Right atrium auricular region (tissue), 2 donors: ENCODE data around the gene CAPN10. TPM values are rescaled to one million over a fixed set of nuclear protein-coding genes. Genes with fewer than 3 reads are reported as not detected.
"Not testable (repeated sequence)": the region's sequence is repeated elsewhere in the genome, so short reads cannot be mapped to it uniquely, and the experiment has no call there.

ENCODE experiments used
- DNase-seq: peaks from one replicate; pipeline ENCODE4 v3.0.0-alpha.2; 2019; ENCODE audit warnings: low spot score
- H3K27ac ChIP-seq, 2 donors: fragments of 200-600 bp; sonication (generic); 1 replicate in 1 of 2; 2 replicates in 1 of 2; pipeline ENCODE4 v1.5.1; 2016 to 2019
- H3K27me3 ChIP-seq, 2 donors: fragments of 200-600 bp; sonication (generic); one replicate each; pipeline versions ENCODE4 v1.5.1 to v1.6.0; 2017 to 2019
- H3K36me3 ChIP-seq: fragments of 200-600 bp; sonication (generic); one replicate; pipeline ENCODE4 v1.5.1; 2016
- H3K4me1 ChIP-seq, 2 donors: fragments of 200-600 bp; sonication (generic); one replicate each; pipeline versions ENCODE4 v1.5.1 to v1.6.0; 2017 to 2019
- H3K4me3 ChIP-seq, 2 donors: fragments of 200-600 bp; sonication (generic); 1 replicate in 1 of 2; 2 replicates in 1 of 2; pipeline ENCODE4 v1.5.1; 2017 to 2019; ENCODE audit warnings: mild to moderate bottlenecking in 1 of 2, moderate library complexity in 1 of 2
- H3K9me3 ChIP-seq, 2 donors: fragments of 200-600 bp; sonication (generic); one replicate each; pipeline ENCODE4 v1.5.1; 2019
- total RNA-seq, 2 donors: library from RNA; depleted of rRNA; stranded (reverse); fragments of >200 nt; gene quantifications; one replicate each; pipeline ENCODE4 v1.1.0, GENCODE V29; 2016
- TF ChIP-seq, protein P1 (sequence below), 2 donors: fragments of 200-600 bp; sonication (generic); IDR thresholded peaks; one replicate each; pipeline ENCODE4 v1.5.1; 2019; ENCODE audit warnings: antibody characterized with exemption in 2 of 2

Gene CAPN10
- total RNA-seq, 2 donors from 2014 or later, result 14.1 to 14.6 TPM

DNA sequence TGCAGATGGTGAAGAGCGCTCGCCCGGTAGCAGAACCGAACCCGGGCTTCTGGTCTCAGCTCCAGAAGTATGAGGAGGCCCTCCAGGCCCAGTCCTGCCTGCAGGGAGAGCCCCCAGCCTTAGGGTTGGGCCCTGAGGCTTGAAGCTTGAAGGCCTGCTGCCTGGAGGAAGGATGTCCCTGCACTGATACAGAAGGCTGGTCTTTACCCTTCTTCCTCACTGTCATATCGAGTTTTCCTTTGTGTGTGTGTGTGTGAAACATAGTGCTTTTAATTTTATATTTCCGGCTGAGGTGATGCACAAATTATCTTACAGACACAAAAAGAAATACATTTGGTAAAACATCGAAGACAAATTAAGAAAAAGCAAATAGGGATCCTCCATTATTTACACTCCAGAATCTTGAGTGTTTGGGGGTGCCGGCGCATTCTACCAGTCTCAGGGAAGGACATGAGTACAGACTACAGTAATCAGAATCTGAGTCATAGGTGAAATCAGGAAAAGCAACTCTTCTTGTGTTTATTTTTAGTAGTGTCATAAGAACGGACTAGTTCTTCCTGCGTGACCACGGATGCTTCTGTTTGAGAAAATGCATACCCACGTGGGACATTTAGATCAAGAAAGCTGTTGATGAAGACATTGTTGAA lies 25.1 kb upstream of the CAPN10 start:
- Histone ChIP-seq H3K4me3 (peak overlapping the region; percentile 91 to 93), H3K4me1 (peaks cover 0 to 59% of the 10 kb centered on the region in 2 donors), H3K27me3 (no peaks in the 10 kb centered on the region), H3K9me3 (no peaks in the 10 kb centered on the region), H3K27ac (peak overlapping the region; percentile 100), H3K36me3 (no peaks in the 10 kb centered on the region)
- TF ChIP-seq, protein P1, sequence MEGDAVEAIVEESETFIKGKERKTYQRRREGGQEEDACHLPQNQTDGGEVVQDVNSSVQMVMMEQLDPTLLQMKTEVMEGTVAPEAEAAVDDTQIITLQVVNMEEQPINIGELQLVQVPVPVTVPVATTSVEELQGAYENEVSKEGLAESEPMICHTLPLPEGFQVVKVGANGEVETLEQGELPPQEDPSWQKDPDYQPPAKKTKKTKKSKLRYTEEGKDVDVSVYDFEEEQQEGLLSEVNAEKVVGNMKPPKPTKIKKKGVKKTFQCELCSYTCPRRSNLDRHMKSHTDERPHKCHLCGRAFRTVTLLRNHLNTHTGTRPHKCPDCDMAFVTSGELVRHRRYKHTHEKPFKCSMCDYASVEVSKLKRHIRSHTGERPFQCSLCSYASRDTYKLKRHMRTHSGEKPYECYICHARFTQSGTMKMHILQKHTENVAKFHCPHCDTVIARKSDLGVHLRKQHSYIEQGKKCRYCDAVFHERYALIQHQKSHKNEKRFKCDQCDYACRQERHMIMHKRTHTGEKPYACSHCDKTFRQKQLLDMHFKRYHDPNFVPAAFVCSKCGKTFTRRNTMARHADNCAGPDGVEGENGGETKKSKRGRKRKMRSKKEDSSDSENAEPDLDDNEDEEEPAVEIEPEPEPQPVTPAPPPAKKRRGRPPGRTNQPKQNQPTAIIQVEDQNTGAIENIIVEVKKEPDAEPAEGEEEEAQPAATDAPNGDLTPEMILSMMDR (IDR thresholded peaks at IDR 0.05), result no peak
- DNase-seq, result peak; percentile 59

DNA sequence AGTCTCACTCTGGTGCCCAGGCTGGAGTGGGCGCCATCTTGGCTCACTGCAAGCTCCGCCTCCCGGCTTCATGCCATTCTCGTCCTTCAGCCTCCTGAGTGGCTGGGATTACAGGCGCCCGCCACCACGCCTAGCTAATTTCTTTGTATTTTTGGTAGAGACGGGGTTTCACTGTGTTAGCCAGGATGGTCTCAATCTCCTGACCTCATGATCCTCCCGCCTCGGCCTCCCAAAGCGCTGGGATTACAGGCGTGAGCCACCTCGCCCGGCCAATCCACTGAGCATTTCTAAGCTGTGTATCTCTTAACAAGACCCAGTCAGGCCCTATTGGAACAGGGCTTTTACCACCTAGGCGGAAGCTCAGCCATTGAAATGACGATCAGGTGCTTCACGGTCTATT lies 23.3 kb upstream of the CAPN10 start:
- not testable (repeated sequence) for H3K9me3 ChIP-seq, H3K27ac ChIP-seq, H3K36me3 ChIP-seq, H3K4me3 ChIP-seq, H3K27me3 ChIP-seq
- peak; percentile 34 for DNase-seq
- peaks cover 0 to 59% of the 10 kb centered on the region in 2 donors for H3K4me1 ChIP-seq

DNA sequence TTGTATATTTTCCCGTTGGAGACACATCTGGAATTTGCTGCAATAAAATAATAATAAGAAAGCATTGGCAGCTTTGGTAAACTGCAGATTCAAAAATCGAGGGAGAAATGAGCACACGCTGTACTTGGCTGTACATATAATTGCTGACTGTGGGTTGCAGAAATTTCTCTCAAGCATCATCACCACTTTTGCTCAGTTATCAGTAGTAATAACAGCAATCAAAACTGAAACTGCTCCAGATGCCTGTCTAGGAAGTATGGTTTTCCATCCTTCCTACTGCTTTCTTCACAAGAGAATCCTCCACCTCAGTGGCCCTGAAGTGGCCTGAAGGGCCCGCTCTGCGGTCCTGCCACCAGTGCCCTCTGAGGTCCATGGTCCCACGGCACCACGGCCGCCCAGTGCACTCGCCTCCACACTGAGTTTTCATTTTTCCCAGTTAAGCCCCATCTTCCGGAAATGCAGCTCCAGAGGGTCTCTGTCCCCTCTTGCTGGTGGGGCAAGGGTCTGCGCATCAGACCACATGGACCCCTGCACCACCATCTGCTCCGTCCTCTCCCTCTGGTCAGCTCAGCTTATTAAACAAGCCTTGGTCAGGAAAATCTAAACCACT lies 22.5 kb upstream of the CAPN10 start:
- peak; percentile 38 for DNase-seq
- Histone ChIP-seq H3K9me3 (no peaks in the 10 kb centered on the region), H3K27me3 (no peaks in the 10 kb centered on the region), H3K27ac (peak overlapping the region in 1 of 2 donors; percentile 3), H3K36me3 (no peaks in the 10 kb centered on the region), H3K4me3 (no peak overlapping the region), H3K4me1 (peaks cover 0 to 56% of the 10 kb centered on the region in 2 donors)
- TF ChIP-seq, protein P1 (IDR thresholded peaks at IDR 0.05), result no peak

DNA sequence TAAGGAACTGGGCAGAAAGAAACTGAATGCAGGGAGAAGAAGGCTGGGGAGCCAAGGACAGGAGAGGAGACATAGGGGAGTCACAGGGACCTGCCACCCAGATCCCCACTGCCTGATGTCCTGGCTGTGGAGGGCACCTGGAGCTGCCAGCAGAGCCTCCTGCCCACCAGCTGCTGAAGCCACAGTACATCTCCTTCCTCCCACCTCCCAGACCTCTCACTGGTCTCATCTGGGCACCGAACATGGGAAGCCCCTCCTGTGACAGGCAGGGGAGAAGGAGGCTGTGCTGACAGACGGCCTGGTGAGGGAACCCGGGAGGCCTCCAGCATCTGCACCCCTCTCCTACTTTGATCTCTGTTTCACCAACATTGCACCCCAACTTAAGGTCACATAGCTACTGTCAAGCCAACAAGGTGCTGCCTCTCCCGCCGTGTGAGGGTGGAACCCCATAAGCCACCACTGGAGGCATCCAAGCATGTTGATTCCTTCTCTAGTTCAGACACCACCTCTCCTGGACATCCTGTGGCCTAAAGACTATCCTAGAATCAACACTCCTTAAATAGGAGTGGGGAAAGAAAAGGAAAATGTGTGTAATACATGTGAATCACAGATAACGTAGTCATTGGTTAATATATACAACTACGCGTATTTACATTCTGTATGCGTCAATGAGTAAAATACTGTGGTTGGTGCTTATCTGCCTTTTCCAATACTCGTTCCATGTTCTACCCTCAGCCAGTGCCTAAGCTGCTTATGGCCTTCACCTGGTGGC lies 21.8 kb upstream of the CAPN10 start:
- Histone ChIP-seq H3K27ac (peak overlapping the region; percentile 92 to 95), H3K9me3 (no peaks in the 10 kb centered on the region), H3K4me1 (peaks cover 0 to 56% of the 10 kb centered on the region in 2 donors), H3K36me3 (no peaks in the 10 kb centered on the region), H3K4me3 (no peak overlapping the region), H3K27me3 (no peaks in the 10 kb centered on the region)
- TF ChIP-seq, protein P1 (IDR thresholded peaks at IDR 0.05), result no peak
- peak; percentile 40 for DNase-seq

DNA sequence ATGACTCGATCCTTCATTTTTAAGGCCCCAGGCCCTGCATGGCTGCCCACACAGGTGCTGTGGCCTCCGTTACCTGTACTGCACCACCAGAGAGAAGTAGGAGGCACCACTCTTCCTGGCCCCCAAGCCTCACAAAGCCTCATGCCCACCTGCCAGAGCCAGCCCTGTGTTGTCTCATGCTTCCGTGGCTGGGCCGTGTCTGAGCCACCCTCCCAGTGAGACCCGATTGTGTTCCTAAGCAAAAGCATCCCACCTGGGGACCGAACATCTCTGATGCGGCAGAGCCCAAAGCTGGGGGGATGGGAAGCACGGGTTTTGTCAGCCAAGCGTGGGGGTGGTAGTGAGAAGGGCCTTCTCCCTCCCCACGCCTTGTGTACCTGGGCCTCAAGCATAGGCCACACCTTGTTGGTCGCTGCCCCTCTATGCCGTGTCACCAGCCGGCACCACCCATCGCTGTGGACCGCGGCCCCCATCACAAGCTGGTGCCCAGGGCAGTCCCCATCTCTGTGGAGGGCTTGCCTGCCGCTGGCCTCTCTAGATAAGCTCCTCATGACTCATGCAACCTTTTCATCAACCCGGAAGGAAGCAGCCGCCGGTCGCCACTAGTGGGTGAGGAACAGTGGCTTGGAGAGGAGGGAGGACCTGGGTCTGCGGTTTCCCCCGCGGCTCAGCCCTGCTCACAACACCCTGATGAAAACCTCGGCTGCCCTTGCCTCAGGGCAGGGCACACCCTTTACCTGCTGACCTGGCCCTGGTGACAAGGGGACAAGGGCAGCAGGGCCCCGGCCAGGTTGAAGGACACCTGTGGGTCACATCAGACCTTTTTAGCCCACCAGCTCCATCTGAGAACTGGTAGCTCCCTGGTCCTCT lies 21.0 kb upstream of the CAPN10 start:
- DNase-seq, result peak; percentile 91
- H3K4me1 ChIP-seq, result peaks cover 0 to 62% of the 10 kb centered on the region in 2 donors
- H3K9me3 ChIP-seq, result no peaks in the 10 kb centered on the region
- no peaks in the 10 kb centered on the region for H3K27me3 ChIP-seq
- H3K4me3 ChIP-seq, result peak overlapping the region; percentile 22 to 81
- H3K27ac ChIP-seq, result peak overlapping the region; percentile 92 to 95
- TF ChIP-seq, protein P1 (IDR thresholded peaks at IDR 0.05), result no peak
- no peaks in the 10 kb centered on the region for H3K36me3 ChIP-seq
